DND-41 (cell line): ENCODE measurements around the gene NOP16.

ENCODE experiments used
- ATAC-seq: fragments of 200-7000 bp; cut with Tn5 transposase; 3 replicates; pipeline ENCODE4 v1.9.1; 2021; ENCODE audit warnings: low read depth; ENCODE audit not compliant: insufficient read depth
- DNase-seq: peaks from one replicate; pipeline ENCODE4 v3.0.0-alpha.2; 2020
- H2AFZ ChIP-seq: 2 replicates; pipeline ENCODE4 v1.6.0; 2012; ENCODE audit warnings: low read depth, low read length
- H3K27ac ChIP-seq: 2 replicates; pipeline ENCODE4 v1.5.1; 2012; ENCODE audit warnings: low read length, inconsistent platforms
- H3K27me3 ChIP-seq: fragments of 200-600 bp; sonication (generic); 2 replicates; pipeline ENCODE4 v1.6.0; 2012; ENCODE audit warnings: low read length, mild to moderate bottlenecking, inconsistent platforms; ENCODE audit not compliant: insufficient read depth, poor library complexity
- H3K36me3 ChIP-seq: 2 replicates; pipeline ENCODE4 v1.5.1; 2012; ENCODE audit warnings: low read length, inconsistent platforms; ENCODE audit not compliant: insufficient read depth
- H3K4me1 ChIP-seq: 2 replicates; pipeline ENCODE4 v1.5.1; 2012; ENCODE audit warnings: mild to moderate bottlenecking, low read length; ENCODE audit not compliant: insufficient read depth
- H3K4me2 ChIP-seq: 2 replicates; pipeline ENCODE4 v1.6.0; 2012; ENCODE audit warnings: mild to moderate bottlenecking, moderate library complexity, low read length, inconsistent platforms; ENCODE audit not compliant: insufficient read depth
- H3K4me3 ChIP-seq, 2 experiments: fragments of 200-600 bp in 1 of 2; shearing (Covaris generic) in 1 of 2; 2 replicates each; pipeline ENCODE4 v1.5.1; 2012 to 2016; ENCODE audit warnings: inconsistent platforms in 2 of 2, low read length in 2 of 2, mild to moderate bottlenecking in 2 of 2, low read depth in 1 of 2, moderate library complexity in 1 of 2
- H3K79me2 ChIP-seq: 2 replicates; pipeline ENCODE4 v1.6.0; 2012; ENCODE audit warnings: low read length, inconsistent platforms; ENCODE audit not compliant: insufficient read depth
- H3K9ac ChIP-seq: 2 replicates; pipeline ENCODE4 v1.6.0; 2012; ENCODE audit warnings: low read depth, mild to moderate bottlenecking, inconsistent platforms, low read length, moderate library complexity
- H3K9me3 ChIP-seq: 2 replicates; pipeline ENCODE4 v1.5.1; 2012; ENCODE audit warnings: low read length, moderate library complexity, mild to moderate bottlenecking, inconsistent platforms; ENCODE audit not compliant: insufficient read depth, severe bottlenecking
- H4K20me1 ChIP-seq: 2 replicates; pipeline ENCODE4 v1.6.0; 2012; ENCODE audit warnings: low read length; ENCODE audit not compliant: insufficient read depth
- EZH2 ChIP-seq: IDR thresholded peaks from 3 replicates; pipeline ENCODE4 v1.6.1; 2012; ENCODE audit warnings: borderline replicate concordance, low read depth, mild to moderate bottlenecking, moderate library complexity, low read length, inconsistent platforms; ENCODE audit not compliant: severe bottlenecking
- TF ChIP-seq, protein P1 (sequence below): IDR thresholded peaks from 2 replicates; pipeline ENCODE4 v1.5.1; 2012; ENCODE audit warnings: borderline replicate concordance, low read length, moderate library complexity, mild to moderate bottlenecking; ENCODE audit not compliant: poor library complexity, severe bottlenecking; ENCODE audit errors: extremely low read depth

Gene NOP16

GRCh38 chr5:176429972-176430371, 41.6 kb upstream of the NOP16 start:
- Histone ChIP-seq H3K27ac (peak overlapping the region; percentile 26; the same call in 1 of the 2 replicates), H2AFZ (peak overlapping the region; percentile 65; the same call in 1 of the 2 replicates), H3K9ac (no peak overlapping the region), H3K4me3 (no peak overlapping the region), H3K36me3 (no peaks in the 10 kb centered on the region), H3K27me3 (no peaks in the 10 kb centered on the region), H3K4me1 (peaks cover 10% of the 10 kb centered on the region), H3K9me3 (peaks cover 20% of the 10 kb centered on the region), H3K79me2 (no peaks in the 10 kb centered on the region), H3K4me2 (no peak overlapping the region), H4K20me1 (no peaks in the 10 kb centered on the region)
- TF ChIP-seq, protein P1, sequence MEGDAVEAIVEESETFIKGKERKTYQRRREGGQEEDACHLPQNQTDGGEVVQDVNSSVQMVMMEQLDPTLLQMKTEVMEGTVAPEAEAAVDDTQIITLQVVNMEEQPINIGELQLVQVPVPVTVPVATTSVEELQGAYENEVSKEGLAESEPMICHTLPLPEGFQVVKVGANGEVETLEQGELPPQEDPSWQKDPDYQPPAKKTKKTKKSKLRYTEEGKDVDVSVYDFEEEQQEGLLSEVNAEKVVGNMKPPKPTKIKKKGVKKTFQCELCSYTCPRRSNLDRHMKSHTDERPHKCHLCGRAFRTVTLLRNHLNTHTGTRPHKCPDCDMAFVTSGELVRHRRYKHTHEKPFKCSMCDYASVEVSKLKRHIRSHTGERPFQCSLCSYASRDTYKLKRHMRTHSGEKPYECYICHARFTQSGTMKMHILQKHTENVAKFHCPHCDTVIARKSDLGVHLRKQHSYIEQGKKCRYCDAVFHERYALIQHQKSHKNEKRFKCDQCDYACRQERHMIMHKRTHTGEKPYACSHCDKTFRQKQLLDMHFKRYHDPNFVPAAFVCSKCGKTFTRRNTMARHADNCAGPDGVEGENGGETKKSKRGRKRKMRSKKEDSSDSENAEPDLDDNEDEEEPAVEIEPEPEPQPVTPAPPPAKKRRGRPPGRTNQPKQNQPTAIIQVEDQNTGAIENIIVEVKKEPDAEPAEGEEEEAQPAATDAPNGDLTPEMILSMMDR, result peak; percentile 9
- no peak for TF ChIP-seq EZH2
- DNase-seq, result no peak
- peak; percentile 57 for ATAC-seq

GRCh38 chr5:176427971-176428370, 39.6 kb upstream of the NOP16 start:
- ATAC-seq (no peak), DNase-seq (no peak)
- no peak overlapping the region for H2AFZ ChIP-seq
- no peaks in the 10 kb centered on the region for H3K27me3 ChIP-seq
- no peaks in the 10 kb centered on the region for H3K36me3 ChIP-seq
- H3K4me2 ChIP-seq, result no peak overlapping the region
- no peak overlapping the region for H3K9ac ChIP-seq
- H4K20me1 ChIP-seq, result no peaks in the 10 kb centered on the region
- H3K27ac ChIP-seq, result no peak overlapping the region
- H3K9me3 ChIP-seq, result peaks cover 20% of the 10 kb centered on the region
- no peak for TF ChIP-seq EZH2
- TF ChIP-seq, protein P1, result no peak
- H3K79me2 ChIP-seq, result no peaks in the 10 kb centered on the region
- no peak overlapping the region for H3K4me3 ChIP-seq
- peaks cover 10% of the 10 kb centered on the region for H3K4me1 ChIP-seq

- Histone ChIP-seq H3K79me2 (no peaks in the 10 kb centered on the region), H2AFZ (no peak overlapping the region), H4K20me1 (no peaks in the 10 kb centered on the region), H3K9me3 (peaks cover 15% of the 10 kb centered on the region), H3K4me1 (peaks cover 10% of the 10 kb centered on the region), H3K4me3 (no peak overlapping the region), H3K36me3 (no peaks in the 10 kb centered on the region), H3K27ac (no peak overlapping the region), H3K9ac (no peak overlapping the region), H3K4me2 (no peak overlapping the region), H3K27me3 (no peaks in the 10 kb centered on the region)
- no peak for TF ChIP-seq EZH2
- TF ChIP-seq, protein P1, result no peak
- no peak for ATAC-seq
- no peak for DNase-seq
These were observed 38.5 kb upstream of the NOP16 start for GRCh38 chr5:176426876-176427275.

GRCh38 chr5:176425791-176426190, 37.4 kb upstream of the NOP16 start:
- ATAC-seq, result no peak

More at GRCh38 chr5:176425791-176426190, 37.4 kb upstream of the NOP16 start:
- Histone ChIP-seq H4K20me1 (no peaks in the 10 kb centered on the region), H3K9ac (no peak overlapping the region), H3K27ac (no peak overlapping the region), H3K79me2 (no peaks in the 10 kb centered on the region), H3K4me3 (no peak overlapping the region), H3K36me3 (no peaks in the 10 kb centered on the region), H3K9me3 (peaks cover 13% of the 10 kb centered on the region), H3K4me2 (no peak overlapping the region), H3K4me1 (peaks cover 10% of the 10 kb centered on the region), H2AFZ (no peak overlapping the region), H3K27me3 (no peaks in the 10 kb centered on the region)
- no peak for TF ChIP-seq EZH2
- no peak for DNase-seq
